GM12801 (cell line): Measurements from ENCODE around the gene CACNG7.

Experiments
- CTCF ChIP-seq: IDR thresholded peaks from one replicate; pipeline ENCODE4 v1.5.1; 2011; ENCODE audit warnings: control low read depth; ENCODE audit not compliant: insufficient read length; ENCODE audit errors: extremely low read depth

Gene CACNG7

GRCh38 chr19:53951947-53952346 is 42.9 kb downstream of the CACNG7 start:
- TF ChIP-seq CTCF: no peak

- no peak for TF ChIP-seq CTCF
These were observed 44.3 kb downstream of the CACNG7 start for GRCh38 chr19:53953383-53953782.

DNA sequence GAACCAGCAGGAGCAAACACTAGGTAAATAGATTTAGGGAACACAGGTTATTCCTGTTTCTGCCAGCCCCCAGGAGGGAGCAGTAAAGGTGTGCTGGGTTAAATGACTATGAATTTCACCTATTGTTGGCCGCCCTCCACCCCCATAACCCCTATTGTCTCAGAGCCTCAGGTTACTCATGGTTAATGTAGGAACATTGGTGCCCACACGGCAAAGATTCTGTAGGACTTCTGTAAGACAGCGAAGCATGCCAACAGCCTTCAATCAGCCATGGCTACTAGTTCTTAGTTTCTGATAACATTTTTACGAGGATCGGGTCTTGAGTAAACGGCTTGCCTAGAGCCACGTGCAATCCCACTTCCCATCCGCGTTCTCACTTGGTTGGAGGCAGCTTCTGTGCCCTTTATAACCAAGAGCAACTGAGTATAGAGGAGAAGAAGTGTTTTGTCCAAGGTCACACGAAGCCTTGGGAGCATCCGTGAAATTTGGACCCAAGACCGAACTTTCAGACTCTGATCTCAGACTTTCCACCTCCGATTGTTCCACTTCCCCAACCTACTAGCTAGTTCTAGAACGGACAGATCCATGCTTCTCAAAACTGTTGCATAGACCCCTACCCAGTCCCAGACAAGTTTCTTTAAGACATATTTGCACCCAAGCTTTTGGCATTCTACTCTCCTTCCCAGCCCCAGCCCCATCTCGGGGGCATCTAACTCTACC is 48.5 kb downstream of the CACNG7 start:
- TF ChIP-seq CTCF: no peak

GRCh38 chr19:53958168-53958571 is 49.1 kb downstream of the CACNG7 start:
- no peak for TF ChIP-seq CTCF

DNA sequence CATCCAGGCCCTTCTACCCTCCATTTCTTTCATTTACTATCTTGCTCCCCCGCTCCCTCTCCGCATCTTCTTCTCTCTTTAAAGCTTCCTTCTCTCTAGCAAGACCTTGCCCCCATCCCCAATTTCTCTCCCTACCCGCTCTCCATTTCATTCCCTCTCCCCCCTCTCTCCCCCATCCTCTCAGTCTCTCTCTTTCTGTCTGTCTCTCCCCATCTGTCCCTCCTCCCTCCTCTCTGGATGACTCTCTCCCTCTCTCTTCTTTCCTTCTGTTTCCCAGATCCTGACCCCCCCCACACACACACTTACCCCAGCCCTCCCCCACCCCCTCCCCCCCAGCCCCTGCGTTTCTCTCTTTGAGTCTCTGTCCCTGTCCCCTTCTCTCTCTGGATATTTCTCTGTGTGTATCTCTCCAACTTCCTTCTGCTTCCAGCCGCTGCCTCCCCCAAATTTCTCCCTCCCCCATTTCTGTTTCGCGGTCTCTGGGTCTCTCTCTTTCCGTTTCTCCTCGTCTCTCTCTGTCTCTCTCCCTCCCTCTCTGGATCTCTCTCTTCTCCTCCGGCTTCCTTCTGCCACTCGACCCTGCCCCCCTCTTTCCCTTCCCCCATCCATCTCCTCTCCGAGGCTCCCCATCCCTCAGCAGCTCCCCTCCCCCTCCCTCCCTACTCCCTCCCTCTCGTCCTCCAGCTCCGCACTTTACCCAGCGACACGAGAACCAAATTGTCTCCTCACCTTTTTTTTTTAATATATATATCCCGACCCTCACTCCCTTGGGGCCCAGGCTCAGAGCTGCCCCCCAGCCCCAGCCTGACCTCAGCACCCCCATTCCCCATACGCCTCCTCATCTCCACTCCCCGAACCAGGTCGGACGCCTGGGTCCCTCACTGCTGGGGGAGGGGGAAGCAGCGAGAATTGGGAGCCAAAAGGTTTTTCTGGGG is 50.0 kb downstream of the CACNG7 start:
- no peak for TF ChIP-seq CTCF

- no peak for TF ChIP-seq CTCF
These were observed 51.1 kb downstream of the CACNG7 start for GRCh38 chr19:53960187-53960586.

- no peak for TF ChIP-seq CTCF
These were observed 51.8 kb downstream of the CACNG7 start for GRCh38 chr19:53960886-53961285.
